ENCODE measurements around the gene FAH.

DNA sequence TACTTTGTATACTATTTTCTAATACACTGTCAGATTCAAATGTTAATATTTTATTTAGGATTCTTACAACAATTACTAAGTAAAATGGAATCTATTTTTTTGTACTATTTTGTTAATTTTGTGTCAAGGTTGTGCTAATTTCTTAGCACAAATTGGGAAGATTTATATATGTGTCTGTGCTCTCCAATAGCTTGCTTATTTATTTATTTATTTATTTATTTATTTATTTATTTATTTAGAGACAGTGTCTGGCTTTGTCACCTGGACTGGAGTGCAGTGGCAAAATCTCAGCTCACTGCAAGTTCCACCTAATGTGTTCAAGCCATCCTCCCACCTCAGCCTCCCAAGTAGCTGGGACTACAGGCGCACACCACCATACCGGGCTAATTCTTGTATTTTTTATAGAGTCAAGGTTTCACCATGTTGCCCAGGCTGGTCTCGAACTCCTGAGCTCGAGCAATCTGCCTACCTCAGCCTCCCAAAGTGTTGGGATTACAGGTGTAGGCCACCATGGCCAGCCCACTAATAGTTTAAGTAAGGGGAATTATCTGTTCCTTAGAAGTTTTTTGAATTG is 64.6 kb downstream of the FAH start:
- TF ChIP-seq, protein P1, sequence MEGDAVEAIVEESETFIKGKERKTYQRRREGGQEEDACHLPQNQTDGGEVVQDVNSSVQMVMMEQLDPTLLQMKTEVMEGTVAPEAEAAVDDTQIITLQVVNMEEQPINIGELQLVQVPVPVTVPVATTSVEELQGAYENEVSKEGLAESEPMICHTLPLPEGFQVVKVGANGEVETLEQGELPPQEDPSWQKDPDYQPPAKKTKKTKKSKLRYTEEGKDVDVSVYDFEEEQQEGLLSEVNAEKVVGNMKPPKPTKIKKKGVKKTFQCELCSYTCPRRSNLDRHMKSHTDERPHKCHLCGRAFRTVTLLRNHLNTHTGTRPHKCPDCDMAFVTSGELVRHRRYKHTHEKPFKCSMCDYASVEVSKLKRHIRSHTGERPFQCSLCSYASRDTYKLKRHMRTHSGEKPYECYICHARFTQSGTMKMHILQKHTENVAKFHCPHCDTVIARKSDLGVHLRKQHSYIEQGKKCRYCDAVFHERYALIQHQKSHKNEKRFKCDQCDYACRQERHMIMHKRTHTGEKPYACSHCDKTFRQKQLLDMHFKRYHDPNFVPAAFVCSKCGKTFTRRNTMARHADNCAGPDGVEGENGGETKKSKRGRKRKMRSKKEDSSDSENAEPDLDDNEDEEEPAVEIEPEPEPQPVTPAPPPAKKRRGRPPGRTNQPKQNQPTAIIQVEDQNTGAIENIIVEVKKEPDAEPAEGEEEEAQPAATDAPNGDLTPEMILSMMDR (IDR thresholded peaks at IDR 0.05 in 2 of 3, conservative IDR thresholded peaks at IDR 0.05 in 1 of 3; ENCODE audit: control insufficient read depth in 2 of 3, extremely low read depth in 1 of 3, insufficient read depth in 1 of 3, low read depth in 3 of 3, low read length in 3 of 3), result no peak
- TF ChIP-seq TCF3 (IDR thresholded peaks at IDR 0.05; ENCODE audit: borderline replicate concordance, insufficient read depth, low read depth, low read length) (no peak), RAD21 (IDR thresholded peaks at IDR 0.05; ENCODE audit: insufficient read depth, low read depth, low read length) (no peak), SPI1 (IDR thresholded peaks at IDR 0.05; ENCODE audit: borderline replicate concordance, insufficient read depth, low read depth, low read length) (no peak)
